HG03159 (cell line): ENCODE results near the gene DIPK1C.
"Not testable (repeated sequence)": the region's sequence is repeated elsewhere in the genome, so short reads cannot be mapped to it uniquely, and the experiment has no call there.

Experiments used
- ATAC-seq: cut with Tn5 transposase; IDR thresholded peaks from one replicate; pipeline ENCODE4 v1.9.1; 2021; ENCODE audit warnings: mild to moderate bottlenecking, moderate library complexity; ENCODE audit not compliant: unreplicated experiment

Gene DIPK1C

DNA sequence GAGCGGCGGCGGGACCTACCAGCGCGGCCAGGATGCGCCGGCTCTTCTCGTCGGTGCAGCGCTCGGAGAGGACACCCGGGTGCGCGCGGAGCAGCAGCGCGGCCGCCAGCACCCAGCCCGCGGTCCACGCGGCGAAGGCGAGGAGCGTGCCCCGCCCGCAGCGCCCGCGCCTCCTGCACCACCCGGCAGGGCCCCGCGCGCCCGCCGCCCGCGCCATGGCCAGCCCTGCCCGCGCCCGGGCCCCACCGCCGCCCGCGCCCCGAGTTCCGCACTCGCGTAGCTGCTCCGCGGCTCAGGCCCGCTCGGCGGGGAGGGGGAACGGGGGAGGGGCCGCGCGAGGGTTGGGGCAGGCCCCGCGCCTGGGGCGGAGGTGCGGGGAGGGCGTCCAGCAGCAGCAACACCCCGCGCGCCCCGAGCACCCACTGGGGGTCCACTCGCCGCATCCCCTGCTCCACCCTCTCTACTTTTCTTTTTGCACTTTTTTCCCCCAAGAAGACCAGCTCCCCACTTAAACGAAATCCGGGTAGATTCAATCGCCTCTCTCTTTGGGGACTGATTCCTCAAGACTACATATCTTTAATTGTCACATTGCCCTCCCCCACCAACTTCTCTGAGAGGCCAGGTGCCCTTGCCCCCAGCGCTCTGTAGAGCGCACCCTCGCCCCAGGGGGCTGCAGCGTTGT is at the start of gene DIPK1C:
Gene DIPK1C, minus strand, starts transcription at position 266 of the 682 bp plus-strand sequence. Its CDS starts 49 bp downstream, at position 217.
- no peak for ATAC-seq

GRCh38 chr18:74506448-74507084 is 49.5 kb upstream of the DIPK1C start:
- no peak for ATAC-seq

- no peak for ATAC-seq
Measured at GRCh38 chr18:74505776-74506175, 48.7 kb upstream of the DIPK1C start.

GRCh38 chr18:74503137-74503536 is 46.0 kb upstream of the DIPK1C start:
- ATAC-seq, result no peak

- no peak for ATAC-seq
Measured at GRCh38 chr18:74501386-74501785, 44.3 kb upstream of the DIPK1C start.

- not testable (repeated sequence) for ATAC-seq
Measured at GRCh38 chr18:74500774-74501173, 43.7 kb upstream of the DIPK1C start.

DNA sequence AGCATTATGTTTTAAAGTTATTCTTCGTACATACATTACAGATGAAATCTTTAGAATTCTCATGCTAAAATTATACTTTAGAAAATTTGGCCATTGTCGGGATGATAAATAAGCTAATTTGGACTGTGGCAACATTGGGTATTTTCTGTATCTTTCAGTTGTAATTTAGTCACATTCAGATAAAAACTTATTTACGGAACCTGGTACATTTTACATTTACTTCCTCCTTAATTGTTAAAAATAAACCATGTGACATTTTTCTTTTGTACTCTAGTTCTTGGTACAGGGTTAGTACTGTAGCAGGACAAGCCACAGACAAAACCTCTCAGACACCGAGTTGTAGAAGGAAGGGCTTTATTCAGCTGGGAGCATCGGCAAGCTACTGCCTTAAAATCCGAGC is 43.3 kb upstream of the DIPK1C start:
- no peak for ATAC-seq

DNA sequence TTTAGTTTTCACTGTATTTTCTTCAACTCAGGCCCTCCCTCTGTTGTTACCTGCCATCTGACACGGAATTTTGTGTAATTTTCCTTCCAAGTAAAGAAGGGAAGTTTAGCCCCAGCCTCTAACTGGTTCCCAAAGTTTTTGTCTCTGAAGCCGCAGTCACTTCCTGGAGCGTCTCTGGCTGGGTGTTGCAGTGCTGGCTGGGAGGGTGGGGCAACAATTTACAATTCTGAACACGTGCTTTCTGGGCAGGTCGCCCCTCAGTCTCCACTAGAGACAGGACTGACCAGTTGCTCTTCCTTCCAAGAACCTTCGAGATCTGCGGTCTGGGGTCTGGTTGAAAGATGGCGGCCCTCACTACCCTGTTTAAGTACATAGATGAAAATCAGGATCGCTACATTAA is 42.5 kb upstream of the DIPK1C start:
- ATAC-seq, result peak; percentile 27

- peak; percentile 26 for ATAC-seq
Measured at GRCh38 chr18:74498712-74499627, 41.9 kb upstream of the DIPK1C start.

- no peak for ATAC-seq
Measured at GRCh38 chr18:74497778-74498177, 40.7 kb upstream of the DIPK1C start.

DNA sequence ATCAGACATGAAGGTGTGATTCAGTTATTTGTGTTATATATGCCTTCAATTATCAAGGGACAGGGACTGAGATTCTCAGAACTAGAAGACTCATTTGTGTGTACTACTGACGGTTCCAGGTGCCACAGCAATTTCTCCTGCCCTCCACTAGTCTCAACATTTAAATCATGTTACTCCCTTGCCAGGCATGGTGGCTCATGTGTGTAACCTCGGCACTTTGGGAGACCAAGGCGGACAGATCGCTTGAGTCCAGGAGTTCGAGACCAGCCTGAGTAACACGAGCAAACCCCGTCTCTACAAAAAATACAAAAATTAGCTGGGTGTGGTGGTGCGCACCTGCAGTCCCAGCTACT is 40.2 kb upstream of the DIPK1C start:
- no peak for ATAC-seq

GRCh38 chr18:74496508-74497323 is 39.6 kb upstream of the DIPK1C start:
- peak; percentile 34 for ATAC-seq

GRCh38 chr18:74495581-74496507 is 38.7 kb upstream of the DIPK1C start, which contains the start of gene CNDP2:
Gene CNDP2 (plus strand): TSS chr18:74496363. CDS start chr18:74499974, 3,611 bp downstream.
- ATAC-seq, result peak; percentile 74

- ATAC-seq, result no peak
Measured at GRCh38 chr18:74494514-74494913, 37.4 kb upstream of the DIPK1C start.

- ATAC-seq, result peak; percentile 26
Measured at GRCh38 chr18:74493689-74494088, 36.6 kb upstream of the DIPK1C start.

GRCh38 chr18:74492259-74492658 is 35.2 kb upstream of the DIPK1C start:
- ATAC-seq, result no peak

DNA sequence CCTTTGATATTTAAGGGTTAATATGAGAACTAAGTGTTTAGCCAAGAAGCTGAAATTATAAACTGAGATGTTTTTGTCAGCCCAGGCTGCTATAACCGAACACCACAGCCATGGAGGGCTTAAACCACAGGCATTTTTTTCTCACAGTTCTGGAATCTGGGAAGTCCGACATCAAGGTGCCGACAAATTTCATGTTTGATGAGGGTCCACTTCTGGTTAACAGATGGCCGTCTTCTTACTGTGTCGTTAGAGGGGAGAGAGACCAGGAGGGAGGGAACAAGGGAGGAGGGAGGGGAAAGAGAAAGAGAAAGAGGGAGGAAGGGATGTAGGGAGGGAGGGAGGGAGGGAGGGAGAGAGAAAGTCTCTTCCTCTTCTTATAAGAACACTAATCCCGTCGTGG is 32.6 kb upstream of the DIPK1C start:
- no peak for ATAC-seq

GRCh38 chr18:74488864-74489263 is 31.8 kb upstream of the DIPK1C start:
- ATAC-seq, result no peak

DNA sequence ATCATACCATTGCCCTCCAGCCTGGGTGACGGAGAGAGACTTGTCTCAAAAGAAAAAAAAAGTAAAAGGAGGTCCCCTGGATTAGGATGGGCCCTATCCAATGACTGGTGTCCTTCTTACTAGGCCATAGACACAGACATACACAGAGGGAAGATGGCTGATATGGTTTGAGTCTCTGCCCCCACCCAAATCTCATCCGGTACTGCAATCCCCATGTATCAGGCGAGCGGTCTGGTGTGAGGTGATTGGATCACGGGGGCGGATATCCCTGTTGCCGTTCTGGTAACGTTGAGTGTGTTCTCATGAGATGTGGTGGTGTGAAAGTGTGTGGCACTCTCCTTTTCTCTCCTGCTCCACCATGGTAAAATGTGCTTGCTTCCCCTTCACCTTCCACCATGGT is 31.2 kb upstream of the DIPK1C start:
- no peak for ATAC-seq
